H1 (cell line): Measurements from ENCODE around the gene ADAT3. TPM values are rescaled to one million over a fixed set of nuclear protein-coding genes. Genes with fewer than 3 reads are reported as not detected.

Experiments
- CTCF ChIA-PET: fragments of 300-600 bp; sonication (Branson Sonifier 250); formaldehyde crosslinking; loops from one replicate; lab custom pipeline; 2021; ENCODE audit not compliant: partially characterized antibody; lab: Charles Lee
- POLR2A ChIA-PET: fragments of 300-600 bp; sonication (Branson Sonifier 250); formaldehyde crosslinking; loops from one replicate; lab custom pipeline; 2021; ENCODE audit warnings: inconsistent platforms; ENCODE audit not compliant: partially characterized antibody; lab: Charles Lee
- DNase-seq, 2 experiments: peaks; one replicate each; pipeline versions ENCODE4 v3.0.0 to v3.0.0-alpha.2; 2010 to 2022; ENCODE audit warnings: low spot score in 2 of 2, low read depth in 1 of 2, mixed read lengths in 1 of 2
- FAIRE-seq: peaks from 2 replicates; lab custom pipeline; 2011; peaks lifted over from hg19 to GRCh38; lab: Jason Lieb, UNC
- H2AFZ ChIP-seq: 2 replicates; pipeline ENCODE4 v1.8.1; 2012; ENCODE audit warnings: low read length, inconsistent platforms
- H2AK5ac ChIP-seq: 2 replicates; pipeline ENCODE4 v1.6.1; 2013; ENCODE audit warnings: low read depth, low read length
- H2BK120ac ChIP-seq: replicated peaks from 2 replicates; pipeline ENCODE3; 2013; ENCODE audit warnings: low read depth, low read length, inconsistent platforms
- H2BK12ac ChIP-seq: 2 replicates; pipeline ENCODE4 v1.6.1; 2013; ENCODE audit warnings: low read depth, low read length
- H2BK15ac ChIP-seq: 2 replicates; pipeline ENCODE4 v1.6.1; 2013; ENCODE audit warnings: low read length
- H2BK20ac ChIP-seq: 2 replicates; pipeline ENCODE4 v1.6.1; 2013; ENCODE audit warnings: low read length
- H2BK5ac ChIP-seq: 2 replicates; pipeline ENCODE4 v1.6.1; 2013; ENCODE audit warnings: low read depth, low read length
- H3K14ac ChIP-seq: 2 replicates; pipeline ENCODE4 v1.6.1; 2013; ENCODE audit warnings: inconsistent platforms; ENCODE audit not compliant: insufficient read length
- H3K18ac ChIP-seq: 2 replicates; pipeline ENCODE4 v1.6.1; 2013; ENCODE audit warnings: low read length; ENCODE audit errors: extremely low read depth
- H3K23ac ChIP-seq: 2 replicates; pipeline ENCODE4 v1.6.1; 2013; ENCODE audit warnings: inconsistent platforms; ENCODE audit not compliant: insufficient read length
- H3K23me2 ChIP-seq: 2 replicates; pipeline ENCODE4 v1.6.1; 2013; ENCODE audit warnings: low read depth, low read length
- H3K27ac ChIP-seq: 2 replicates; pipeline ENCODE4 v1.6.1; 2011; ENCODE audit warnings: low read depth, low read length, inconsistent platforms
- H3K27me3 ChIP-seq, 4 experiments: replicated peaks in 1 of 4; 1 replicate in 1 of 4; 2 replicates in 3 of 4; pipeline versions ENCODE4 v1.6.1 to v1.8.1; 2011 to 2013; ENCODE audit warnings: low read length in 3 of 4, mild to moderate bottlenecking in 3 of 4, inconsistent platforms in 2 of 4, mixed read lengths in 2 of 4, moderate library complexity in 1 of 4; ENCODE audit not compliant: control insufficient read depth in 3 of 4, insufficient read depth in 3 of 4; ENCODE audit errors: extremely low read depth in 1 of 4
- H3K36me3 ChIP-seq, 4 experiments: 2 replicates each; pipeline versions ENCODE4 v1.6.1 to v1.8.1; 2011 to 2013; ENCODE audit warnings: mild to moderate bottlenecking in 4 of 4, low read length in 3 of 4, moderate library complexity in 2 of 4, control low read depth in 1 of 4, inconsistent platforms in 1 of 4; ENCODE audit not compliant: insufficient read depth in 4 of 4, control insufficient read depth in 2 of 4
- H3K4ac ChIP-seq: replicated peaks from 2 replicates; pipeline ENCODE3; 2013; ENCODE audit warnings: low read length, low read depth, mixed read lengths, inconsistent platforms; ENCODE audit not compliant: insufficient read length
- H3K4me1 ChIP-seq, 4 experiments: replicated peaks in 1 of 4; 1 replicate in 1 of 4; 2 replicates in 3 of 4; pipeline versions ENCODE4 v1.6.1 to v1.8.1; 2011 to 2013; ENCODE audit warnings: low read length in 3 of 4, inconsistent platforms in 2 of 4, mixed read lengths in 1 of 4; ENCODE audit not compliant: insufficient read depth in 4 of 4, control insufficient read depth in 3 of 4
- H3K4me2 ChIP-seq, 2 experiments: 2 replicates each; pipeline versions ENCODE4 v1.6.1 to v1.8.1; 2011 to 2013; ENCODE audit warnings: low read depth in 2 of 2, low read length in 2 of 2, control low read depth in 1 of 2, inconsistent platforms in 1 of 2, mild to moderate bottlenecking in 1 of 2; ENCODE audit not compliant: insufficient read depth in 1 of 2
- H3K4me3 ChIP-seq, 4 experiments: fragments of 200-600, 300-600 bp in 1 of 4; sonication (generic), shearing (Covaris generic), sonication (Bioruptor Twin) in 1 of 4; 2 replicates each; pipeline versions ENCODE4 v1.5.1 to v1.8.1; 2011 to 2016; ENCODE audit warnings: low read length in 4 of 4, low read depth in 3 of 4, control low read depth in 2 of 4, inconsistent platforms in 2 of 4, mild to moderate bottlenecking in 2 of 4, mixed read lengths in 1 of 4, moderate library complexity in 1 of 4; ENCODE audit not compliant: insufficient read depth in 2 of 4; ENCODE audit errors: extremely low read depth in 1 of 4
- H3K56ac ChIP-seq: replicated peaks from 2 replicates; pipeline ENCODE3; 2013; ENCODE audit warnings: low read depth, mild to moderate bottlenecking, mixed read lengths, low read length, inconsistent platforms; ENCODE audit not compliant: insufficient read length
- H3K79me1 ChIP-seq: 2 replicates; pipeline ENCODE4 v1.6.1; 2013; ENCODE audit warnings: low read depth, low read length, control low read depth
- H3K79me2 ChIP-seq, 2 experiments: 2 replicates each; pipeline versions ENCODE4 v1.6.1 to v1.8.1; 2012 to 2013; ENCODE audit warnings: low read length in 2 of 2, mild to moderate bottlenecking in 2 of 2, inconsistent platforms in 1 of 2; ENCODE audit not compliant: insufficient read depth in 2 of 2, control insufficient read depth in 1 of 2
- H3K9ac ChIP-seq, 4 experiments: replicated peaks in 1 of 4; 1 replicate in 1 of 4; 2 replicates in 3 of 4; pipeline versions ENCODE4 v1.6.1 to v1.8.1; 2011 to 2013; ENCODE audit warnings: low read depth in 3 of 4, low read length in 3 of 4, control low read depth in 2 of 4, mild to moderate bottlenecking in 2 of 4, moderate library complexity in 2 of 4, inconsistent platforms in 1 of 4; ENCODE audit errors: extremely low read depth in 1 of 4
- H3K9me3 ChIP-seq, 2 experiments: 2 replicates each; pipeline versions ENCODE4 v1.6.1 to v1.8.1; 2012 to 2013; ENCODE audit warnings: mild to moderate bottlenecking in 2 of 2, moderate library complexity in 2 of 2, control low read depth in 1 of 2, inconsistent platforms in 1 of 2, low read depth in 1 of 2, low read length in 1 of 2, mixed read lengths in 1 of 2; ENCODE audit not compliant: insufficient read depth in 2 of 2
- H4K20me1 ChIP-seq, 2 experiments: replicated peaks in 1 of 2; 2 replicates each; pipeline versions ENCODE3 to v1.8.1; 2011 to 2013; ENCODE audit warnings: inconsistent platforms in 2 of 2, low read length in 2 of 2, mild to moderate bottlenecking in 1 of 2; ENCODE audit not compliant: insufficient read depth in 2 of 2, control insufficient read depth in 1 of 2
- H4K5ac ChIP-seq: 2 replicates; pipeline ENCODE4 v1.6.1; 2013; ENCODE audit warnings: low read length, low read depth, mixed read lengths, inconsistent platforms; ENCODE audit not compliant: insufficient read length
- H4K8ac ChIP-seq: 2 replicates; pipeline ENCODE4 v1.8.0; 2013; ENCODE audit warnings: mild to moderate bottlenecking, moderate library complexity, low read length, inconsistent platforms; ENCODE audit not compliant: insufficient read depth; ENCODE audit errors: extremely low read depth
- H4K91ac ChIP-seq: replicated peaks from 2 replicates; pipeline ENCODE3; 2013; ENCODE audit warnings: low read length, mixed read lengths, inconsistent platforms; ENCODE audit not compliant: insufficient read length
- CEBPB ChIP-seq: IDR thresholded peaks from 2 replicates; pipeline ENCODE4 v1.6.1; 2012; ENCODE audit warnings: low read depth, low read length
- HDAC2 ChIP-seq, 2 experiments: fragments of 300-600 bp in 1 of 2; sonication (generic) in 1 of 2; IDR thresholded peaks; 2 replicates each; pipeline ENCODE4 v1.6.1; 2011 to 2012; ENCODE audit warnings: low read depth in 2 of 2, low read length in 2 of 2, mild to moderate bottlenecking in 2 of 2, moderate library complexity in 2 of 2, borderline replicate concordance in 1 of 2, inconsistent platforms in 1 of 2
- JUND ChIP-seq: IDR thresholded peaks from 2 replicates; pipeline ENCODE4 v1.6.1; 2011; ENCODE audit warnings: mild to moderate bottlenecking, improper control_type of control experiment, low read length
- NRF1 ChIP-seq: IDR thresholded peaks from 2 replicates; pipeline ENCODE4 v1.6.1; 2011; ENCODE audit warnings: mild to moderate bottlenecking, low read depth, low read length, improper control_type of control experiment
- POLR2AphosphoS5 ChIP-seq: IDR thresholded peaks from 2 replicates; pipeline ENCODE4 v1.6.1; 2011; ENCODE audit warnings: low read depth, low read length
- RAD21 ChIP-seq, 2 experiments: IDR thresholded peaks in 1 of 2; conservative IDR thresholded peaks in 1 of 2; 2 replicates each; pipeline ENCODE4 v1.6.1; 2011; ENCODE audit warnings: low read depth in 2 of 2, low read length in 2 of 2, improper control_type of control experiment in 1 of 2, inconsistent platforms in 1 of 2, mild to moderate bottlenecking in 1 of 2, moderate library complexity in 1 of 2
- RBBP5 ChIP-seq: IDR thresholded peaks from 2 replicates; pipeline ENCODE4 v1.7.1; 2012; ENCODE audit warnings: low read depth, mild to moderate bottlenecking, inconsistent platforms, low read length, moderate library complexity, borderline replicate concordance
- SAP30 ChIP-seq: fragments of 300-600 bp; sonication (generic); IDR thresholded peaks from 2 replicates; pipeline ENCODE4 v1.7.1; 2012; ENCODE audit warnings: low read length, moderate library complexity, mild to moderate bottlenecking, inconsistent platforms; ENCODE audit not compliant: insufficient read depth, insufficient replicate concordance
- TAF1 ChIP-seq: IDR thresholded peaks from 2 replicates; pipeline ENCODE4 v1.6.1; 2011; ENCODE audit warnings: mild to moderate bottlenecking, low read depth, low read length
- TBP ChIP-seq: IDR thresholded peaks from 2 replicates; pipeline ENCODE4 v1.6.1; 2011; ENCODE audit warnings: low read depth, low read length, improper control_type of control experiment
- WGBS, 2 experiments: shearing (Covaris generic) in 1 of 2; methylation state at CpG; one replicate each; pipeline versions ENCODE4 v1.1.6 to v1.1.7; 2013 to 2015; ENCODE audit warnings: low lambda C conversion rate in 2 of 2, mixed read lengths in 2 of 2, inconsistent platforms in 1 of 2, low coverage in 1 of 2, missing lambda C conversion rate in 1 of 2; ENCODE audit not compliant: insufficient replicate concordance in 2 of 2, insufficient coverage in 1 of 2, insufficient read length in 1 of 2; ENCODE audit errors: extremely low coverage in 1 of 2, missing lambda C conversion rate in 1 of 2; 5-methylcytosine and 5-hydroxymethylcytosine counted together
- polyA plus RNA-seq, 7 experiments: library from polyadenylated mRNA; depleted of rRNA in 3 of 7; stranded (reverse) in 5 of 7; unstranded in 2 of 7; fragments of >200 nt in 5 of 7; fragments of 200-250 nt in 2 of 7; gene quantifications; 1 replicate in 5 of 7; 2 replicates in 1 of 7; 4 replicates in 1 of 7; pipeline versions ENCODE4 v1.2.1 to v1.2.3, GENCODE V29; 2011 to 2013; ENCODE audit warnings: missing spikeins in 2 of 7, mixed read lengths in 2 of 7
- total RNA-seq: library from RNA; stranded (reverse); fragmentation: NEBNext Ultra II Directional; extraction: Animal tissue kit (Norgen Biotek cat#: 25700); gene quantifications from 2 replicates; pipeline ENCODE4 v1.2.1, GENCODE V29; 2021
- TF ChIP-seq, protein P1 (sequence below): IDR thresholded peaks from 2 replicates; pipeline ENCODE4 v1.6.1; 2011; ENCODE audit warnings: low read depth, mild to moderate bottlenecking, low read length; ENCODE audit not compliant: insufficient read depth

Gene ADAT3
- total and polyA plus RNA-seq, 2 of the 8 experiments (the other 6 are each of a cell fraction or from before 2014, with no cell fraction given) = 5.4 to 10.8 TPM

DNA sequence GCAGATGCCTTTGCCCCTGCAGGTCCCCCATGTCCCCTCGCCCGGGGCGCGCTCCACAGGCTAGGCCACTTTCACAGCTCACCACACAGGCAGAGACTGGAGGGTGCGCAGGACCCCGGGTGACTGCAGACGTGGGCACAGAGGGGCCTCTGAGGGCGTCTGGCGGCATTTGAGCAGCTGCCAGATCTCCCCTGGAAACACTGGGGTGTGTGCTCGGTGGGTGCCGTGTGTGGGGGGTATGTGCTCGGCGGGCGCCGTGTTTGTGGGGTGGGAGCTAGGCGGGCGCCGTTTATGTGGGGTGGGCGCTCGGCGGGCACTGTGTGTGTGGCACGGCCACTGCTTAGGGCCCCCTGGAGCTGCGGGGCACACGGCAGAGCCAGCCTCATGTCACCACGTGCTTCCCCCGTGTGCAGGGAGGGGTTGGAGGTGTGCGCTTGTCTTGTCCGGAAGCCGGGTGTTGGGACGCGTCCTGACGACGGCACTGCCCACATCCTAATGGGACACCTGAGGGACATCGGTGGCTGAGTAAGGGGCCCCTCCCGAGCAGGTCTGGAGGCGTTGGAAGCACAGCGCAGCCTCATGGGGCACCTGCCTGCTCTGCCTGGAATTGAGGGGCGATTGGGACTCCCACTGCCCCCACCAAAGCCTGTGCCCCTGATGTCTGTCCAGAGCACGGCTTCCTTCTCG lies 52.5 kb downstream of the ADAT3 start:
- no peak overlapping the region for H3K56ac ChIP-seq
- H3K4ac ChIP-seq = no peak overlapping the region
- no peak overlapping the region for H2BK120ac ChIP-seq
- no peak overlapping the region; a peak in 1 of 7 replicates for H3K9ac ChIP-seq
- no peak overlapping the region for H2AFZ ChIP-seq
- no peaks in the 10 kb centered on the region for H3K27me3 ChIP-seq
- H4K20me1 ChIP-seq = peaks cover 48 to 61% of the 10 kb centered on the region in 2 experiments
- peaks cover 17 to 81% of the 10 kb centered on the region in 2 experiments; a peak in 3 of 4 replicates for H3K79me2 ChIP-seq
- no peak overlapping the region for H2AK5ac ChIP-seq
- FAIRE-seq (no peak), DNase-seq (no peak)
- peaks cover 0 to 2% (median 1%) of the 10 kb centered on the region in 4 experiments; a peak in 3 of 8 replicates for H3K36me3 ChIP-seq
- peaks cover 0 to 14% (median 9%) of the 10 kb centered on the region in 4 experiments; a peak in 5 of 7 replicates for H3K4me1 ChIP-seq
- no peak overlapping the region for H2BK15ac ChIP-seq
- H3K27ac ChIP-seq = no peak overlapping the region; the same call in 1 of the 2 replicates
- H3K23me2 ChIP-seq = no peaks in the 10 kb centered on the region
- H4K5ac ChIP-seq = no peak overlapping the region
- peaks cover 23% of the 10 kb centered on the region for H3K79me1 ChIP-seq
- H2BK20ac ChIP-seq = no peak overlapping the region
- ChIA-PET CTCF (interaction anchor here (0.7 to 2.3 kb wide), 6 partner anchors 9 to 132 kb away, joined by 3 to 23 read pairs (median 3); no protein-coding TSS in a partner anchor), POLR2A (interaction anchor here (1.7 kb wide), 1 partner anchor 10 kb away, joined by 4 read pairs; no protein-coding TSS in a partner anchor)
- 0 out of 2 replicates have a peak overlapping the region, but pooled peaks have one; percentile 39 for H2BK5ac ChIP-seq
- no peak overlapping the region for H3K23ac ChIP-seq
- no peak overlapping the region for H3K4me3 ChIP-seq
- no peak overlapping the region for H2BK12ac ChIP-seq
- H3K14ac ChIP-seq = no peak overlapping the region
- H3K4me2 ChIP-seq = no peak overlapping the region
- no peak overlapping the region for H3K18ac ChIP-seq
- H3K9me3 ChIP-seq = no peaks in the 10 kb centered on the region
- no peak overlapping the region for H4K91ac ChIP-seq
- 93% methylated on average over 33 of the region's 40 CpGs; no CpG with 5 or more reads in 1 of the 2 experiments for WGBS, 2 experiments
- H4K8ac ChIP-seq = no peak overlapping the region
- TF ChIP-seq NRF1 (no peak), RAD21 (IDR thresholded peaks at IDR 0.05 in 1 of 2, conservative IDR thresholded peaks at IDR 0.05 in 1 of 2; ENCODE audit: low read depth in 2 of 2, low read length in 2 of 2) (no peak), SAP30 (no peak), POLR2AphosphoS5 (no peak), CEBPB (no peak), RBBP5 (no peak), HDAC2 (IDR thresholded peaks at IDR 0.05; ENCODE audit: borderline replicate concordance in 1 of 2, low read depth in 2 of 2, low read length in 2 of 2) (no peak), JUND (no peak), TAF1 (no peak), TBP (no peak)
- TF ChIP-seq, protein P1, sequence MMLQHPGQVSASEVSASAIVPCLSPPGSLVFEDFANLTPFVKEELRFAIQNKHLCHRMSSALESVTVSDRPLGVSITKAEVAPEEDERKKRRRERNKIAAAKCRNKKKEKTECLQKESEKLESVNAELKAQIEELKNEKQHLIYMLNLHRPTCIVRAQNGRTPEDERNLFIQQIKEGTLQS = no peak
